ENCODE data around the gene BMPR1B. TPM values are rescaled to one million over a fixed set of nuclear protein-coding genes. Genes with fewer than 3 reads are reported as not detected.

The BMPR1B gene
- total and polyA plus RNA-seq, 2 of the 4 experiments (the other 2 are of a cell fraction), result 0.24 to 0.90 TPM

DNA sequence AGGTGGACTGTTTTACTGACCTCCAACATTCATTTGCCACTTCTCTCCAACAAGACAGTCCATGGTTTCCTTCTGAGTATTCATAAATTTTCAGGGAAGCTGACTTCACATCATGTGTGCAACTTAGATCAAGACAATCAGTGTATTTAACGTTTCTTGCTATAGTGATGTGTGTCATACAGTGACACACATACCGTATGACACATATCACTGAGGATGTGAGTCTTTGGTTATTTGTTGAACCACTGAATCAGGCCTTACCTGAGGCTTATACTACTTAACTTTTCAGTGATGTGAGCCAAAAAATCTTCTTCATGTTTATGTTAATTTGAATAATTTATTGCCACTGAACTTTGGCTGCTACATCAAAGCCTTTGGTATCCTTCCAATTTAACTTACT lies 166.8 kb downstream of the BMPR1B start:
- no peaks in the 10 kb centered on the region for H4K20me1 ChIP-seq (ENCODE audit: insufficient read depth, low read length)
- no peak overlapping the region for H2BK15ac ChIP-seq (ENCODE audit: low read depth, low read length)
- no peaks in the 10 kb centered on the region for H3K36me3 ChIP-seq (ENCODE audit: control insufficient read depth, insufficient read depth, low read length)
- no peak for DNase-seq
- no peak overlapping the region for H4K91ac ChIP-seq (ENCODE audit: insufficient read depth, low read depth, low read length)
- no peak overlapping the region for H2AK5ac ChIP-seq (ENCODE audit: low read depth, low read length)
- ATAC-seq (ENCODE audit: low read depth), result no peak
- H3K79me1 ChIP-seq (ENCODE audit: low read depth in 1 of 2, low read length in 2 of 2), result no peaks in the 10 kb centered on the region
- no TSS peak for BruUV-seq (replicated peaks)
- no peak overlapping the region for H3K4me2 ChIP-seq (ENCODE audit: low read depth, low read length)
- H3K14ac ChIP-seq (replicated peaks; ENCODE audit: low read depth, low read length), result no peak overlapping the region
- H3K9ac ChIP-seq (ENCODE audit: low read depth, low read length), result no peak overlapping the region
- in situ Hi-C loops (cut with MboI; ENCODE audit: low sequenced_read_pairs), result no loop called here
- no peak overlapping the region for H3K18ac ChIP-seq (ENCODE audit: low read depth, low read length)
- TF ChIP-seq MAFK (IDR thresholded peaks at IDR 0.05; ENCODE audit: low read depth, low read length), result no peak
- no peak for TF ChIP-seq POLR2A (IDR thresholded peaks at IDR 0.05; ENCODE audit: low read depth, low read length)
- no peak for TF ChIP-seq MXI1 (IDR thresholded peaks at IDR 0.05; ENCODE audit: borderline replicate concordance, low read depth, low read length)
- no peaks in the 10 kb centered on the region for H3K9me3 ChIP-seq (ENCODE audit: control insufficient read depth, insufficient read depth, low read length)
- no peak overlapping the region for H3K27ac ChIP-seq (ENCODE audit: insufficient read depth, low read length)
- CTCF ChIA-PET, result no interaction called here
- no peak overlapping the region for H4K8ac ChIP-seq (ENCODE audit: low read depth in 2 of 2, low read length in 2 of 2)
- H3K4me3 ChIP-seq (ENCODE audit: insufficient read depth, low read depth, low read length), result no peak overlapping the region
- H3K4me1 ChIP-seq (ENCODE audit: control insufficient read depth, insufficient read depth, low read length), result peaks cover 4% of the 10 kb centered on the region
- H4K5ac ChIP-seq (ENCODE audit: low read depth, low read length), result no peak overlapping the region
- dilution Hi-C loops (cut with HindIII; ENCODE audit: low sequenced_read_pairs, unreplicated experiment), result no loop called here
- intact Hi-C loops (cut with micrococcal nuclease), result no loop called here
- no peak overlapping the region for H2AK9ac ChIP-seq (replicated peaks; ENCODE audit: low read depth, low read length, poor library complexity)
- no peak overlapping the region for H2BK5ac ChIP-seq (ENCODE audit: low read depth, low read length, poor library complexity, severe bottlenecking)
- H3K56ac ChIP-seq (ENCODE audit: extremely low read depth, insufficient read depth, low read length), result no peak overlapping the region
- no peak overlapping the region for H3K23ac ChIP-seq (ENCODE audit: low read depth, low read length)
- no peaks in the 10 kb centered on the region for H3K9me1 ChIP-seq (ENCODE audit: insufficient read depth, low read length)
- POLR2A ChIA-PET (ENCODE audit: unreplicated experiment), result no interaction called here
- H3K27me3 ChIP-seq (ENCODE audit: control insufficient read depth, insufficient read depth, low read length), result no peaks in the 10 kb centered on the region
- H2BK120ac ChIP-seq (ENCODE audit: low read depth, low read length), result no peak overlapping the region
- no peak overlapping the region for H2BK20ac ChIP-seq (ENCODE audit: low read depth, low read length)
- no peak overlapping the region for H3K4ac ChIP-seq (ENCODE audit: low read depth, low read length)
- no peak overlapping the region for H2AFZ ChIP-seq (replicated peaks; ENCODE audit: low read length, poor library complexity)
- WGBS, 2 experiments (ENCODE audit: extremely low coverage in 2 of 2, insufficient read length in 1 of 2), result no CpG with 5 or more reads among the region's 2 CpGs

All from IMR-90 (cell line).